DOHH2 (cell line): ENCODE results near the gene RGS4.

Experiments
- H3F3A ChIP-seq: fragments of 200-600 bp; sonication (generic), shearing (Covaris generic); 2 replicates; pipeline ENCODE4 v1.6.0; 2016; ENCODE audit warnings: antibody characterized with exemption, mild to moderate bottlenecking; ENCODE audit not compliant: control insufficient read depth, insufficient read depth
- H3K27ac ChIP-seq: fragments of 200-600 bp; sonication (generic); 2 replicates; pipeline ENCODE4 v1.5.1; 2014; ENCODE audit warnings: low read depth, mild to moderate bottlenecking, low read length, moderate library complexity
- H3K27me3 ChIP-seq: fragments of 200-600 bp; sonication (generic); 2 replicates; pipeline ENCODE4 v1.6.1; 2014; ENCODE audit warnings: mild to moderate bottlenecking, low read length, mixed read lengths; ENCODE audit not compliant: control insufficient read depth
- H3K36me3 ChIP-seq: fragments of 200-600 bp; sonication (generic); 2 replicates; pipeline ENCODE4 v1.6.1; 2014; ENCODE audit warnings: mild to moderate bottlenecking, low read length, moderate library complexity, mixed read lengths; ENCODE audit not compliant: control insufficient read depth
- H3K4me1 ChIP-seq: fragments of 200-600 bp; sonication (generic); 2 replicates; pipeline ENCODE4 v1.6.1; 2014; ENCODE audit warnings: mild to moderate bottlenecking, low read length, mixed read lengths; ENCODE audit not compliant: control insufficient read depth
- H3K4me2 ChIP-seq: fragments of 200-600 bp; sonication (generic); 2 replicates; pipeline ENCODE4 v1.6.0; 2014; ENCODE audit warnings: mild to moderate bottlenecking, low read length, moderate library complexity
- H3K4me3 ChIP-seq: fragments of 200-600 bp; sonication (generic); 2 replicates; pipeline ENCODE4 v1.5.1; 2014; ENCODE audit warnings: mild to moderate bottlenecking, low read length, mixed read lengths
- H3K79me2 ChIP-seq: fragments of 200-600 bp; sonication (generic); 2 replicates; pipeline ENCODE4 v1.6.1; 2014; ENCODE audit warnings: mild to moderate bottlenecking, low read length, mixed read lengths; ENCODE audit not compliant: control insufficient read depth
- H3K9me2 ChIP-seq: fragments of 200-600 bp; sonication (generic); replicated peaks from 2 replicates; pipeline ENCODE4 v1.6.1; 2014; ENCODE audit warnings: mild to moderate bottlenecking, low read length, mixed read lengths; ENCODE audit not compliant: control insufficient read depth
- H3K9me3 ChIP-seq: fragments of 200-600 bp; sonication (generic); 2 replicates; pipeline ENCODE4 v1.6.1; 2014; ENCODE audit warnings: antibody characterized with exemption, low read length, mixed read lengths; ENCODE audit not compliant: control insufficient read depth, insufficient read depth
- H4K20me1 ChIP-seq: fragments of 200-600 bp; sonication (generic); 2 replicates; pipeline ENCODE4 v1.6.0; 2014; ENCODE audit warnings: low read depth, mild to moderate bottlenecking, antibody characterized with exemption, low read length, moderate library complexity; ENCODE audit not compliant: control insufficient read depth, insufficient read depth
- EZH2phosphoT487 ChIP-seq: fragments of 200-600 bp; sonication (generic); IDR thresholded peaks from 2 replicates; pipeline ENCODE4 v1.6.1; 2017; ENCODE audit warnings: borderline replicate concordance, mild to moderate bottlenecking, antibody characterized with exemption, low read length, moderate library complexity, mixed read lengths
- TF ChIP-seq, protein P1 (sequence below): fragments of 200-600 bp; sonication (generic); IDR thresholded peaks from one replicate; pipeline ENCODE4 v1.5.1; 2014; ENCODE audit warnings: antibody characterized with exemption, mild to moderate bottlenecking, low read depth, low read length; ENCODE audit not compliant: poor library complexity, severe bottlenecking

The RGS4 gene

DNA sequence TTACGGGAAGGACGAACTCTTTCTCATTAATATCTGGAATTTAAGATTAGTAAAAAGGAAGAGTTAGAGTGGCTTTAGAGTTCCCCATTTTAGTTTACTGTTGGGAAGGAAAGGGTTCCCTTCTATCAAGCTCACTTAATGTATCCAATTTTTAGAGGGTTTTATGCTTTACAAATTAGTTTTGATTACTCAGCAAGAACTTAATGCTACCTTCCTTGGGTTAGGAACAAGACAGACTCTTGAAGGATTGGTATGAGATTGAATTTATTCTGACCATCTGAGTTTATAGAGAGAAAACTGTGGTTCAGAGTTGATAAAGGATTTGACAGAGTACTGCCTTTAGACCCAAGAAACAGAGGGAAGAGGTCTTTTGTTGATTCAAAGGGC is 29.5 kb upstream of the RGS4 start:
- H3K27ac ChIP-seq = no peak overlapping the region
- no peaks in the 10 kb centered on the region for H3K9me2 ChIP-seq
- no peaks in the 10 kb centered on the region for H4K20me1 ChIP-seq

DNA sequence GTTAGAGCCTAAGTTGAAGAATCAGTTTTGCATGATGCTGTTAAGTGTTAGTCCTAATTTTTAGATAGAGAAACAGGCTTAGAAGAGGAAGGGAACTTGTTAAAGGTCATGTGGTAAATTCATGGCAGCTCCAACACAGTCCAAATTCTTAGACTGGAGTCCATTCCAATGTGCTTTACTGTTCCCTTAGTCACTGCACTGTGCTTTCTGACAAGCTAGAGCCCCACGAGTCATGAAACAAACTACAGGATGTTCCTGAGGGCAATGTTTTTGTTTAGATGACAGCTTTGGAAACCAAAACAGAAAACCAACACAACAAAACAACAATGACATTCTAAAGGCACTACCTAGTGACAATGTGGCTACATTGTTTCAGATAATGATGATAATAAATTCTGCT is 23.1 kb upstream of the RGS4 start:
- Histone ChIP-seq H3K9me3 (no peaks in the 10 kb centered on the region), H3K36me3 (no peaks in the 10 kb centered on the region), H3K4me3 (no peak overlapping the region), H3K79me2 (no peaks in the 10 kb centered on the region), H3K4me1 (no peaks in the 10 kb centered on the region), H3K9me2 (no peaks in the 10 kb centered on the region), H3K27ac (no peak overlapping the region), H3K4me2 (no peak overlapping the region), H3K27me3 (0 out of 2 replicates have a peak, but pooled peaks cover 2% of the 10 kb centered on the region), H3F3A (no peaks in the 10 kb centered on the region), H4K20me1 (no peaks in the 10 kb centered on the region)
- TF ChIP-seq, protein P1, sequence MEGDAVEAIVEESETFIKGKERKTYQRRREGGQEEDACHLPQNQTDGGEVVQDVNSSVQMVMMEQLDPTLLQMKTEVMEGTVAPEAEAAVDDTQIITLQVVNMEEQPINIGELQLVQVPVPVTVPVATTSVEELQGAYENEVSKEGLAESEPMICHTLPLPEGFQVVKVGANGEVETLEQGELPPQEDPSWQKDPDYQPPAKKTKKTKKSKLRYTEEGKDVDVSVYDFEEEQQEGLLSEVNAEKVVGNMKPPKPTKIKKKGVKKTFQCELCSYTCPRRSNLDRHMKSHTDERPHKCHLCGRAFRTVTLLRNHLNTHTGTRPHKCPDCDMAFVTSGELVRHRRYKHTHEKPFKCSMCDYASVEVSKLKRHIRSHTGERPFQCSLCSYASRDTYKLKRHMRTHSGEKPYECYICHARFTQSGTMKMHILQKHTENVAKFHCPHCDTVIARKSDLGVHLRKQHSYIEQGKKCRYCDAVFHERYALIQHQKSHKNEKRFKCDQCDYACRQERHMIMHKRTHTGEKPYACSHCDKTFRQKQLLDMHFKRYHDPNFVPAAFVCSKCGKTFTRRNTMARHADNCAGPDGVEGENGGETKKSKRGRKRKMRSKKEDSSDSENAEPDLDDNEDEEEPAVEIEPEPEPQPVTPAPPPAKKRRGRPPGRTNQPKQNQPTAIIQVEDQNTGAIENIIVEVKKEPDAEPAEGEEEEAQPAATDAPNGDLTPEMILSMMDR = no peak
- no peak for TF ChIP-seq EZH2phosphoT487

More for the DNA sequence above, 29.5 kb upstream of the RGS4 start:
- Histone ChIP-seq H3K4me1 (no peaks in the 10 kb centered on the region), H3K27me3 (no peaks in the 10 kb centered on the region), H3K4me2 (no peak overlapping the region), H3K4me3 (no peak overlapping the region), H3K9me3 (no peaks in the 10 kb centered on the region), H3K79me2 (no peaks in the 10 kb centered on the region), H3F3A (no peaks in the 10 kb centered on the region), H3K36me3 (no peaks in the 10 kb centered on the region)
- TF ChIP-seq, protein P1 = no peak
- no peak for TF ChIP-seq EZH2phosphoT487

DNA sequence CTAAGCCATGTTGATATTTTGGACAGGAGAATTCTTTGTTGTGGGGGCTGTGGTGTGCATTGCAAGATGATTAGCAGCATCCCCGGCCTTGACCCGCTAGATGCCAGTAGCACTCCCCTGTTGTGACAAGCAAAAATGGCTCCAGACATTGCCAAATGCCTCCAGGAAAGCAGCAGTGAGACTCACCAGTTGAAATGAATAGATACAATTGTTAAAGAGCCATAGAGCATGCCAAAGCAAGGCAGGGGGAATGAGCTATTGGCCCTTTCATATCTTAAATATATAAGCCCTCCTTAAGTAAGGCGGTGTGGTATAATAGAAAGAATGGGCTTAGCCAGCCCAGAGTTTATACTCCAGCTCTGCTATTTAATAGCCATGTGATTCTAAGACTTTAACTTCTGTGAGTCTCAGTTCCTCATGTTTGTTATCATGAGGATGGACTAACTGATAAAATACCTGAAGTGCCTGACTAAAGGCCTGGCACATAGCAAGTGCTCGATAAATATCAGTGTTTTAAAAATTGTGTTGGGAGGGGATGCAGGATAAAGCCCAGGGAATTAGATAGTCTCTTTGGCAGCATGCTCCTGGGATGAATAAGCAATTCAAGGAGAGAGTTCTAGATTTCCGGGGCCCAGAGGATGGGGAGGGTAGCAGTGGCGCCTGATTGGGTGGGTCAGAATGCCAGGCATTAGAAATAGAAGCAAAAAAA is 21.1 kb upstream of the RGS4 start:
- H3K9me3 ChIP-seq = no peaks in the 10 kb centered on the region
- H3K27me3 ChIP-seq = 0 out of 2 replicates have a peak, but pooled peaks cover 2% of the 10 kb centered on the region
- TF ChIP-seq, protein P1 = no peak
- TF ChIP-seq EZH2phosphoT487 = no peak
- no peaks in the 10 kb centered on the region for H3K79me2 ChIP-seq
- H3F3A ChIP-seq = no peaks in the 10 kb centered on the region
- H3K4me1 ChIP-seq = no peaks in the 10 kb centered on the region
- H3K4me2 ChIP-seq = no peak overlapping the region
- H3K36me3 ChIP-seq = no peaks in the 10 kb centered on the region
- H3K4me3 ChIP-seq = no peak overlapping the region
- H3K9me2 ChIP-seq = no peaks in the 10 kb centered on the region
- no peak overlapping the region for H3K27ac ChIP-seq
- H4K20me1 ChIP-seq = no peaks in the 10 kb centered on the region
